MCF 10A (cell line): ENCODE measurements around the gene SCNN1G. TPM values are rescaled to one million over a fixed set of nuclear protein-coding genes. Genes with fewer than 3 reads are reported as not detected.

Experiments
- BruUV-seq: library from RNA; stranded (reverse); fragments of 400-500 nt; replicated peaks from 2 replicates; lab custom pipeline; 2021; lab: Mats Ljungman, UMichigan
- CTCF ChIA-PET: fragments of 300-600 bp; sonication (Branson Sonifier 250); formaldehyde crosslinking; extraction: SDS; loops from one replicate; lab custom pipeline; 2021; ENCODE audit warnings: antibody characterized with exemption, inconsistent platforms; lab: Yijun Ruan, JAX
- POLR2A ChIA-PET: fragments of 300-600, 350-650 bp; sonication (Branson Sonifier 250); formaldehyde crosslinking; extraction: SDS; loops from one replicate; lab custom pipeline; 2020; ENCODE audit warnings: antibody characterized with exemption, inconsistent platforms; lab: Yijun Ruan, JAX
- DNase-seq: peaks from one replicate; pipeline ENCODE4 v3.0.0-alpha.2; 2018; ENCODE audit not compliant: unreplicated experiment
- H3K27ac Mint-ChIP-seq: one replicate; pipeline ENCODE4 v1.8.0; 2022; ENCODE audit warnings: mild to moderate bottlenecking, low read depth, mixed read lengths; ENCODE audit not compliant: unreplicated experiment
- H3K27me3 Mint-ChIP-seq: one replicate; pipeline ENCODE4 v1.8.0; 2022; ENCODE audit warnings: mixed read lengths; ENCODE audit not compliant: insufficient read depth, unreplicated experiment
- H3K36me3 Mint-ChIP-seq: one replicate; pipeline ENCODE4 v1.8.0; 2022; ENCODE audit warnings: mild to moderate bottlenecking, moderate library complexity, mixed read lengths; ENCODE audit not compliant: insufficient read depth, unreplicated experiment
- H3K4me1 Mint-ChIP-seq: one replicate; pipeline ENCODE4 v1.8.0; 2022; ENCODE audit warnings: mixed read lengths; ENCODE audit not compliant: insufficient read depth, unreplicated experiment
- H3K4me3 Mint-ChIP-seq: one replicate; pipeline ENCODE4 v1.8.0; 2022; ENCODE audit warnings: mild to moderate bottlenecking, moderate library complexity, mixed read lengths; ENCODE audit not compliant: unreplicated experiment
- H3K9me3 Mint-ChIP-seq: one replicate; pipeline ENCODE4 v1.8.0; 2022; ENCODE audit warnings: mixed read lengths; ENCODE audit not compliant: unreplicated experiment
- CTCF ChIP-seq: fragments of 200-600 bp; IDR thresholded peaks from one replicate; pipeline ENCODE4 v1.8.0; 2022; ENCODE audit warnings: antibody characterized with exemption, mild to moderate bottlenecking; ENCODE audit not compliant: unreplicated experiment
- intact Hi-C: fragments of 100-400 bp; cut with micrococcal nuclease; formaldehyde crosslinking; loops from 2 replicates; pipeline ENCODE4 v1.14.1; 2022
- total RNA-seq: library from RNA; stranded (reverse); gene quantifications from 2 replicates; pipeline ENCODE4 v1.2.3, GENCODE V29; 2022

Gene SCNN1G
- total RNA-seq, 1 experiment from 2014 or later: 11.9 TPM

- Mint-ChIP-seq H3K4me1 (peaks cover 10% of the 10 kb centered on the region), H3K36me3 (peaks cover 98% of the 10 kb centered on the region), H3K9me3 (peaks cover 6% of the 10 kb centered on the region), H3K4me3 (no peak overlapping the region), H3K27me3 (no peaks in the 10 kb centered on the region), H3K27ac (no peak overlapping the region)
- DNase-seq: no peak
- intact Hi-C loops: no loop called here
- TF ChIP-seq CTCF: no peak
- no TSS peak for BruUV-seq
- ChIA-PET POLR2A (interaction anchor here (1.4 to 1.9 kb wide), 2 partner anchors 9 to 19 kb away, joined by 3 to 5 read pairs; no protein-coding TSS in a partner anchor), CTCF (interaction anchor here (6.4 kb wide), 1 partner anchor 231 kb away, joined by 37 read pairs; no protein-coding TSS in a partner anchor)
Measured at GRCh38 chr16:23202166-23202565, 19.6 kb downstream of the SCNN1G start.

GRCh38 chr16:23206986-23207385, 24.4 kb downstream of the SCNN1G start:
- H3K4me1 Mint-ChIP-seq: peaks cover 10% of the 10 kb centered on the region
- intact Hi-C loops: no loop called here
- BruUV-seq: no TSS peak
- no peak for DNase-seq
- ChIA-PET CTCF (interaction anchor here (0.7 to 1.1 kb wide), 3 partner anchors 61 to 528 kb away, joined by 3 read pairs; no protein-coding TSS in a partner anchor), POLR2A (interaction anchor here (0.8 to 1.1 kb wide), 3 partner anchors 10 to 228 kb away, joined by 3 read pairs; no protein-coding TSS in a partner anchor)
- peaks cover 6% of the 10 kb centered on the region for H3K9me3 Mint-ChIP-seq
- TF ChIP-seq CTCF: no peak
- peaks cover 98% of the 10 kb centered on the region for H3K36me3 Mint-ChIP-seq
- no peaks in the 10 kb centered on the region for H3K27me3 Mint-ChIP-seq
- no peak overlapping the region for H3K4me3 Mint-ChIP-seq
- peak overlapping the region; percentile 82 for H3K27ac Mint-ChIP-seq

- Mint-ChIP-seq H3K4me3 (no peak overlapping the region), H3K36me3 (peaks cover 98% of the 10 kb centered on the region), H3K9me3 (peaks cover 6% of the 10 kb centered on the region), H3K4me1 (peaks cover 7% of the 10 kb centered on the region), H3K27ac (no peak overlapping the region), H3K27me3 (no peaks in the 10 kb centered on the region)
- intact Hi-C loops: no loop called here
- no peak for DNase-seq
- BruUV-seq: no TSS peak
- POLR2A ChIA-PET: interaction anchor here (0.7 to 0.9 kb wide), 3 partner anchors 10 to 228 kb away, joined by 3 to 4 read pairs (median 3); no protein-coding TSS in a partner anchor
- no peak for TF ChIP-seq CTCF
- CTCF ChIA-PET: interaction anchor here (0.9 to 1.1 kb wide), 3 partner anchors 24 to 228 kb away, joined by 3 to 5 read pairs (median 3); no protein-coding TSS in a partner anchor
Measured at GRCh38 chr16:23207485-23207884, 24.9 kb downstream of the SCNN1G start.

GRCh38 chr16:23209606-23210005, 27.1 kb downstream of the SCNN1G start:
- no peaks in the 10 kb centered on the region for H3K9me3 Mint-ChIP-seq
- H3K36me3 Mint-ChIP-seq: peaks cover 100% of the 10 kb centered on the region
- no peak overlapping the region for H3K4me3 Mint-ChIP-seq
- ChIA-PET POLR2A (interaction anchor here (0.7 to 2.1 kb wide), 8 partner anchors 14 to 74 kb away, joined by 3 to 9 read pairs (median 4); no protein-coding TSS in a partner anchor), CTCF (interaction anchor here (0.8 kb wide), 1 partner anchor 216 kb away, joined by 3 read pairs; no protein-coding TSS in a partner anchor)
- DNase-seq: no peak
- no peaks in the 10 kb centered on the region for H3K27me3 Mint-ChIP-seq
- no peak for TF ChIP-seq CTCF
- no TSS peak for BruUV-seq
- no peaks in the 10 kb centered on the region for H3K4me1 Mint-ChIP-seq
- intact Hi-C loops: no loop called here
- H3K27ac Mint-ChIP-seq: no peak overlapping the region
